GM04503 (cell line): ENCODE results near the gene APBA2.
A peak's percentile ranks its signal among the peaks of the same experiment; 100 is the strongest.

Source experiments
- DNase-seq: peaks from one replicate; pipeline ENCODE4 v3.0.0-alpha.2; 2012; ENCODE audit warnings: low read depth

APBA2 gene

GRCh38 chr15:28896951-28897350 lies 11.2 kb downstream of the APBA2 start:
- DNase-seq: peak; percentile 8

GRCh38 chr15:28897861-28898585 lies 12.2 kb downstream of the APBA2 start:
- DNase-seq: no peak

GRCh38 chr15:28899061-28899738 lies 13.4 kb downstream of the APBA2 start:
- DNase-seq: no peak

- no peak for DNase-seq
Observed at GRCh38 chr15:28900041-28900891, 14.5 kb downstream of the APBA2 start.

GRCh38 chr15:28900892-28901586 lies 15.3 kb downstream of the APBA2 start:
- DNase-seq: no peak

GRCh38 chr15:28901587-28901980 lies 15.8 kb downstream of the APBA2 start:
- no peak for DNase-seq

GRCh38 chr15:28901987-28902745 lies 16.4 kb downstream of the APBA2 start:
- DNase-seq: no peak

- DNase-seq: no peak
Observed at GRCh38 chr15:28902856-28903255, 17.1 kb downstream of the APBA2 start.

- no peak for DNase-seq
Observed at GRCh38 chr15:28903555-28903954, 17.8 kb downstream of the APBA2 start.

GRCh38 chr15:28904003-28904402 lies 18.2 kb downstream of the APBA2 start:
- DNase-seq: no peak

GRCh38 chr15:28904541-28905315 lies 19.0 kb downstream of the APBA2 start:
- DNase-seq: no peak

- DNase-seq: no peak
Observed at GRCh38 chr15:28907338-28907960, 21.7 kb downstream of the APBA2 start.

- no peak for DNase-seq
Observed at GRCh38 chr15:28909958-28910500, 24.3 kb downstream of the APBA2 start.

GRCh38 chr15:28911310-28911931 lies 25.6 kb downstream of the APBA2 start:
- DNase-seq: no peak

- no peak for DNase-seq
Observed at GRCh38 chr15:28912422-28912821, 26.6 kb downstream of the APBA2 start.

GRCh38 chr15:28913171-28913765 lies 27.5 kb downstream of the APBA2 start:
- DNase-seq: no peak

GRCh38 chr15:28914046-28914445 lies 28.3 kb downstream of the APBA2 start:
- no peak for DNase-seq

GRCh38 chr15:28914483-28915023 lies 28.8 kb downstream of the APBA2 start:
- DNase-seq: no peak
